ENCODE results near the gene P2RX3. TPM values are rescaled to one million over a fixed set of nuclear protein-coding genes. Genes with fewer than 3 reads are reported as not detected.

P2RX3 gene
- total RNA-seq, 4 donors from 2014 or later, result not detected

DNA sequence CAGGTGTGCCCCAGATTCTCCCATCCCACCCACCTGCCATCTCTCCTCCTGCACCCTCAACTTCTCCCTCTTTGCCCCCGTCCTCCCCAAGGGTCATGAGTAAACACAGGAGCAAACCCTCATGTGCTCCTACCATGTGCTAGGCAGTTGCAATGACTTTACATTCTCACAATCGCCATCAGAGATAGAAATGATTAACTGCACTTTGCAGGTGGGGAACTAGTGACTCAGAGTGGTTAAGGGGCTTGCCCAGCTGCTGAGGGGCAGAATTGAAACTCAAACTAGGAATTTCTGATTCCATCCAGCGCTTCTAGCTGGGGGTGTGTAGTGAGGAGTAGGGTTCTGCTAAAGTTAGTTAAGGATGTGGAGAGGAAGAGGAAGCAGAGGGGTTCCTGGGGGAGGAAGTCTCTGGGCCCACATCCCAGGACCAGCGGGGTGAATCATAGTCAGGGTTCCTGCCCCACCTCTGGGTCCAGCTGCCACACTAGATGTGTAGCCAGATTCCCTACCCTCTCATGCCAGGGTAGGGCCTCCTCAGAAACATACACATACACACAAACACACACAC lies 68.3 kb downstream of the P2RX3 start:
- TF ChIP-seq CTCF (IDR thresholded peaks at IDR 0.05) (no peak), POLR2A (IDR thresholded peaks at IDR 0.05) (no peak)
- H3K4me3 ChIP-seq (ENCODE audit: low read depth, poor library complexity, severe bottlenecking), result no peak overlapping the region
- WGBS, 2 donors, result 55 to 63% methylated on average over 4 of the region's 4 CpGs
- peak in 1 of 2 donors; percentile 27 for DNase-seq (ENCODE audit: low spot score in 2 of 2)
- intact Hi-C loops (cut with DNase I; ENCODE audit: low total_unique reads), result no loop called here

GRCh38 chr11:57407010-57407920 lies 69.1 kb downstream of the P2RX3 start:
- H3K4me3 ChIP-seq (ENCODE audit: low read depth, poor library complexity, severe bottlenecking), result no peak overlapping the region
- intact Hi-C loops (cut with DNase I; ENCODE audit: low total_unique reads), result no loop called here
- WGBS, 2 donors, result 76 to 81% methylated on average over 9 of the region's 9 CpGs
- no peak for DNase-seq (ENCODE audit: low spot score in 2 of 2)
- TF ChIP-seq CTCF (IDR thresholded peaks at IDR 0.05) (no peak), POLR2A (IDR thresholded peaks at IDR 0.05) (no peak)

DNA sequence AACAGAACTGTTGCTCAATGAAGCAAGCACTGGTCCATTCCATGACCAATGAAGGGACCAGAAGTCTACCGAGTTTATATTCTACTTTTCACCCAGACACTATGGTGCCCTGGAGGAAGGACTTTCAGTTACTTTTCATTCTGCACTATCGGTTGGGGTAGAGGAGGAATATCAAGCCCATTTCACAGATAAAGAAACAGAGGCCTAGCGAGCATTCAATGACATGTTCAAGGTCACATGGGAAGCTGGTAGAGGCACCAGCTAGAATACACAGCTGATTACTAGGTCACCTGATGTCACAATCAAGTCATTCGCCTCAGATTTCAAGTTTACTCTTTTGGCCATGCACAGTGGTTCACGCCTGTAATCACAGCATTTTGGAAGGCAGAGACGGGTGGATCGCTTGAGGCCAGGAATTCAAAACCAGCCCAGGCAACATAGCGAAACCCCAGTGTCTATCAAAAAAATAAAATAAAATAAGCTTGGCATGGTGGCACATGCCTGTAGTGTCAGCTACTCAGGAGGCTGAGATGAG lies 69.9 kb downstream of the P2RX3 start:
- intact Hi-C loops (cut with DNase I; ENCODE audit: low total_unique reads), result no loop called here
- 80 to 83% methylated on average over 8 of the region's 8 CpGs for WGBS, 2 donors
- H3K4me3 ChIP-seq (ENCODE audit: low read depth, poor library complexity, severe bottlenecking), result no peak overlapping the region
- no peak for DNase-seq (ENCODE audit: low spot score in 2 of 2)
- TF ChIP-seq CTCF (IDR thresholded peaks at IDR 0.05), result no peak
- no peak for TF ChIP-seq POLR2A (IDR thresholded peaks at IDR 0.05)

- no peak overlapping the region for H3K4me3 ChIP-seq (ENCODE audit: low read depth, poor library complexity, severe bottlenecking)
- DNase-seq (ENCODE audit: low spot score in 2 of 2), result no peak
- intact Hi-C loops (cut with DNase I; ENCODE audit: low total_unique reads), result no loop called here
- TF ChIP-seq CTCF (IDR thresholded peaks at IDR 0.05) (no peak), POLR2A (IDR thresholded peaks at IDR 0.05) (no peak)
- WGBS, 2 donors, result 66 to 92% methylated on average over 2 of the region's 2 CpGs
Observed at GRCh38 chr11:57408771-57409170, 70.6 kb downstream of the P2RX3 start.

- TF ChIP-seq POLR2A (IDR thresholded peaks at IDR 0.05), result no peak
- TF ChIP-seq CTCF (IDR thresholded peaks at IDR 0.05), result no peak
- 93 to 95% methylated on average over 18 of the region's 18 CpGs for WGBS, 2 donors
- intact Hi-C loops (cut with DNase I; ENCODE audit: low total_unique reads), result no loop called here
- H3K4me3 ChIP-seq (ENCODE audit: low read depth, poor library complexity, severe bottlenecking), result no peak overlapping the region
- DNase-seq (ENCODE audit: low spot score in 2 of 2), result no peak
Observed at GRCh38 chr11:57409321-57410100, 71.4 kb downstream of the P2RX3 start.
